Cardiac muscle cell (in vitro differentiated cells and primary cell): ENCODE data around the gene PCDH8. TPM values are rescaled to one million over a fixed set of nuclear protein-coding genes. Genes with fewer than 3 reads are reported as not detected.
A peak's percentile ranks its signal among the peaks of the same experiment; 100 is the strongest.

Experiments used
- DNase-seq, 2 donors: peaks; one replicate each; pipeline versions ENCODE4 v3.0.0 to v3.0.0-alpha.2; 2010 to 2017; ENCODE audit warnings: low read depth in 1 of 2, low spot score in 1 of 2
- H3K27ac ChIP-seq: fragments of 200-600 bp; sonication (generic); 2 replicates; pipeline ENCODE4 v1.5.1; 2016
- H3K27me3 ChIP-seq: fragments of 200-600 bp; sonication (generic); 2 replicates; pipeline ENCODE4 v1.6.0; 2016; ENCODE audit warnings: control low read depth
- H3K36me3 ChIP-seq: fragments of 200-600 bp; sonication (generic); 2 replicates; pipeline ENCODE4 v1.5.1; 2016; ENCODE audit warnings: control low read depth
- H3K4me1 ChIP-seq: fragments of 200-600 bp; sonication (generic); 2 replicates; pipeline ENCODE4 v1.8.1; 2017; ENCODE audit warnings: low read depth, mild to moderate bottlenecking, mixed run types
- H3K4me3 ChIP-seq: fragments of 200-600 bp; sonication (generic); 2 replicates; pipeline ENCODE4 v1.5.1; 2016; ENCODE audit warnings: mild to moderate bottlenecking
- H3K9me3 ChIP-seq: fragments of 200-600 bp; sonication (generic); 2 replicates; pipeline ENCODE4 v1.5.1; 2017; ENCODE audit warnings: low read depth, mild to moderate bottlenecking, control low read depth
- CTCF ChIP-seq: IDR thresholded peaks from 2 replicates; pipeline ENCODE4 v1.5.1; 2012; ENCODE audit warnings: low read depth, mild to moderate bottlenecking, low read length
- polyA plus RNA-seq: library from polyadenylated mRNA; unstranded; fragments of >200 nt; fragmentation: Nextera tagmentation; extraction: Ambion mirVana; gene quantifications from 2 replicates; pipeline ENCODE4 v1.2.1, GENCODE V29; 2016
- total RNA-seq: library from RNA; depleted of rRNA; stranded (reverse); fragments of >200 nt; gene quantifications from 2 replicates; pipeline ENCODE4 v1.2.3, GENCODE V29; 2016

PCDH8 gene
- total and polyA plus RNA-seq, 2 experiments from 2014 or later, result 0.74 to 0.84 TPM

GRCh38 chr13:52810011-52810410 lies 38.4 kb downstream of the PCDH8 start:
- no peak overlapping the region for H3K4me3 ChIP-seq

GRCh38 chr13:52809310-52809769 lies 39.1 kb downstream of the PCDH8 start:
- H3K4me3 ChIP-seq, result no peak overlapping the region

More at GRCh38 chr13:52810011-52810410, 38.4 kb downstream of the PCDH8 start:
- Histone ChIP-seq H3K4me1 (no peaks in the 10 kb centered on the region), H3K36me3 (no peaks in the 10 kb centered on the region), H3K27me3 (no peaks in the 10 kb centered on the region), H3K27ac (no peak overlapping the region), H3K9me3 (no peaks in the 10 kb centered on the region)
- no peak for DNase-seq
- no peak for TF ChIP-seq CTCF

GRCh38 chr13:52808842-52809219 lies 39.6 kb downstream of the PCDH8 start:
- H3K4me3 ChIP-seq, result no peak overlapping the region
- TF ChIP-seq CTCF, result no peak
- no peaks in the 10 kb centered on the region for H3K27me3 ChIP-seq
- no peaks in the 10 kb centered on the region for H3K36me3 ChIP-seq
- no peaks in the 10 kb centered on the region for H3K9me3 ChIP-seq
- DNase-seq, result no peak
- no peak overlapping the region for H3K27ac ChIP-seq
- H3K4me1 ChIP-seq, result no peaks in the 10 kb centered on the region

More at GRCh38 chr13:52809310-52809769, 39.1 kb downstream of the PCDH8 start:
- no peaks in the 10 kb centered on the region for H3K4me1 ChIP-seq
- no peaks in the 10 kb centered on the region for H3K27me3 ChIP-seq
- peak; percentile 70 to 76 for DNase-seq
- no peaks in the 10 kb centered on the region for H3K9me3 ChIP-seq
- H3K27ac ChIP-seq, result no peak overlapping the region
- peak; percentile 41 for TF ChIP-seq CTCF
- H3K36me3 ChIP-seq, result no peaks in the 10 kb centered on the region

- Histone ChIP-seq H3K4me3 (no peak overlapping the region), H3K27me3 (no peaks in the 10 kb centered on the region), H3K27ac (no peak overlapping the region), H3K4me1 (no peaks in the 10 kb centered on the region), H3K36me3 (no peaks in the 10 kb centered on the region), H3K9me3 (no peaks in the 10 kb centered on the region)
- no peak for TF ChIP-seq CTCF
- no peak for DNase-seq
Measured at GRCh38 chr13:52806029-52806428, 42.4 kb downstream of the PCDH8 start.

- Histone ChIP-seq H3K4me1 (no peaks in the 10 kb centered on the region), H3K27ac (no peak overlapping the region), H3K9me3 (no peaks in the 10 kb centered on the region), H3K4me3 (no peak overlapping the region), H3K36me3 (no peaks in the 10 kb centered on the region), H3K27me3 (no peaks in the 10 kb centered on the region)
- TF ChIP-seq CTCF, result no peak
- peak in 1 of 2 donors; percentile 47 for DNase-seq
Measured at GRCh38 chr13:52804202-52804641, 44.2 kb downstream of the PCDH8 start.
